Measurements from ENCODE around the gene CHMP4A. TPM values are rescaled to one million over a fixed set of nuclear protein-coding genes. Genes with fewer than 3 reads are reported as not detected.

The CHMP4A gene
- total and polyA plus RNA-seq, 2 of the 13 experiments (the other 11 are each of a cell fraction or from before 2014, with no cell fraction given), result 83.6 to 113 TPM

DNA sequence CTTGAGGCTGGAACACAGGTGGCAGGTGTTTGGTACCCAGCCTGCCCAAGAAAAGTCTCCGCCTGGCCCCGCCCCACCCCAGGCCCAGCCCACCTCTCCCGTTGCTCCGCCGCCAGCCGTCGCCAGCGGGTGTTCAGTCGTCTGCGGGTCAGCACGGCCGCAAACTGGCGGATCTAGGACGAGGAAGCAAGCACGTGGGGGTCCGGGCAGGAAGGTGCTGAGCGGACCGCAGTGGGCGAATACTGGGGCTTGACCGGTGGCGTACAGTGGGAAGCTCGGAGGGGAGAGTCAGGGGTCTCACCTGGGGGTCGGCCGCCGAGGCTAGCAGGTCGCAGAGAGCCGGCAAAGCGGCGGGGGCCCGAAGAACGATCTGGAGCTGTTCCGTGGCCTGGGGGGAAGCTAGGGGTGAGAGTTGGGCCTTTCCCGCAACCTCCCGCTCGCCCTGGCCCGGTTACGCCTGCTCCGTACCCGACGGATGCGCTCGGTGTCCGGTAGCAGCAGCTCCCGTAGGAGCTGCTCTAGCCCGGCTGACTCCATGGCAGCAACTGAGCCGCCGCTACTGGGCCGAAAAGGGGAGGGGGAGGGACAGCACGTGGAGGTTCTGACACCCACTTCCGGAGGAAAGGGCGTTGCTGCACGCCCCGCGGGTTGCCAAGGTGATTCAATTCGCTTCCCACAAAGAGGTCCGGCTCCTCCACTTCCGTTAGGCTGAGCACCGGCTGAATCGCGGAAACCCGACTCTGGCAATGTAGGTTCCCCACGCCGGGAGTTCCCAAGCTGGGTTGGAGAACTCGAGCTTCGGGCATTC is 24.8 kb downstream of the CHMP4A start, which contains the start of gene IPO4 (continued):
- peak; percentile 95 for TF ChIP-seq ZSCAN9 (CRISPR knock-in tag; IDR thresholded peaks at IDR 0.05; ENCODE audit: borderline replicate concordance)
- TF ChIP-seq NR1H2 (CRISPR knock-in tag; IDR thresholded peaks at IDR 0.05; ENCODE audit: borderline replicate concordance, low read depth), result peak; percentile 74; the same call in 1 of the 2 replicates
- TF ChIP-seq HOXA5 (CRISPR knock-in tag; IDR thresholded peaks at IDR 0.05), result peak; percentile 99
- no peak for TF ChIP-seq HNRNPUL1 (IDR thresholded peaks at IDR 0.05; ENCODE audit: low read depth, low read length)
- peak; percentile 73 for TF ChIP-seq NFYC (CRISPR knock-in tag; IDR thresholded peaks at IDR 0.05)
- TF ChIP-seq ZNF605 (CRISPR knock-in tag; IDR thresholded peaks at IDR 0.05), result peak; percentile 99
- peak; percentile 99 for TF ChIP-seq KLF13 (CRISPR knock-in tag; IDR thresholded peaks at IDR 0.05)
- peak; percentile 27; the same call in 1 of the 2 replicates for TF ChIP-seq ZNF207 (IDR thresholded peaks at IDR 0.05; ENCODE audit: borderline replicate concordance)
- peak; percentile 90 for TF ChIP-seq YY1 (IDR thresholded peaks at IDR 0.05; ENCODE audit: insufficient read depth, insufficient replicate concordance, low read depth, low read length)
- TF ChIP-seq EZH2 (conservative IDR thresholded peaks at IDR 0.05; ENCODE audit: low read depth, low read length), result no peak
- TF ChIP-seq, protein P1, sequence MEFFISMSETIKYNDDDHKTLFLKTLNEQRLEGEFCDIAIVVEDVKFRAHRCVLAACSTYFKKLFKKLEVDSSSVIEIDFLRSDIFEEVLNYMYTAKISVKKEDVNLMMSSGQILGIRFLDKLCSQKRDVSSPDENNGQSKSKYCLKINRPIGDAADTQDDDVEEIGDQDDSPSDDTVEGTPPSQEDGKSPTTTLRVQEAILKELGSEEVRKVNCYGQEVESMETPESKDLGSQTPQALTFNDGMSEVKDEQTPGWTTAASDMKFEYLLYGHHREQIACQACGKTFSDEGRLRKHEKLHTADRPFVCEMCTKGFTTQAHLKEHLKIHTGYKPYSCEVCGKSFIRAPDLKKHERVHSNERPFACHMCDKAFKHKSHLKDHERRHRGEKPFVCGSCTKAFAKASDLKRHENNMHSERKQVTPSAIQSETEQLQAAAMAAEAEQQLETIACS (CRISPR knock-in tag; IDR thresholded peaks at IDR 0.05), result peak; percentile 70
- TF ChIP-seq PRPF4 (IDR thresholded peaks at IDR 0.05; ENCODE audit: low read depth, low read length, poor library complexity, severe bottlenecking), result peak; percentile 66
- peak; percentile 92 for TF ChIP-seq GATAD2A (CRISPR knock-in tag; IDR thresholded peaks at IDR 0.05)
- peak; percentile 99 for TF ChIP-seq POGZ (CRISPR knock-in tag; IDR thresholded peaks at IDR 0.05)
- peak; percentile 84; the same call in 1 of the 2 replicates for TF ChIP-seq JUND (CRISPR knock-in tag; IDR thresholded peaks at IDR 0.05)
- TF ChIP-seq POLR2AphosphoS2 (IDR thresholded peaks at IDR 0.05; ENCODE audit: low read depth, low read length), result peak; percentile 78
- peak; percentile 83; the same call in 1 of the 2 replicates for TF ChIP-seq ZBTB20 (CRISPR knock-in tag; IDR thresholded peaks at IDR 0.05; ENCODE audit: borderline replicate concordance, low read depth)
- TF ChIP-seq, protein P2, sequence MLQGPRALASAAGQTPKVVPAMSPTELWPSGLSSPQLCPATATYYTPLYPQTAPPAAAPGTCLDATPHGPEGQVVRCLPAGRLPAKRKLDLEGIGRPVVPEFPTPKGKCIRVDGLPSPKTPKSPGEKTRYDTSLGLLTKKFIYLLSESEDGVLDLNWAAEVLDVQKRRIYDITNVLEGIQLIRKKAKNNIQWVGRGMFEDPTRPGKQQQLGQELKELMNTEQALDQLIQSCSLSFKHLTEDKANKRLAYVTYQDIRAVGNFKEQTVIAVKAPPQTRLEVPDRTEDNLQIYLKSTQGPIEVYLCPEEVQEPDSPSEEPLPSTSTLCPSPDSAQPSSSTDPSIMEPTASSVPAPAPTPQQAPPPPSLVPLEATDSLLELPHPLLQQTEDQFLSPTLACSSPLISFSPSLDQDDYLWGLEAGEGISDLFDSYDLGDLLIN (CRISPR knock-in tag; IDR thresholded peaks at IDR 0.05; ENCODE audit: borderline replicate concordance), result peak; percentile 97
- TF ChIP-seq, protein P3, sequence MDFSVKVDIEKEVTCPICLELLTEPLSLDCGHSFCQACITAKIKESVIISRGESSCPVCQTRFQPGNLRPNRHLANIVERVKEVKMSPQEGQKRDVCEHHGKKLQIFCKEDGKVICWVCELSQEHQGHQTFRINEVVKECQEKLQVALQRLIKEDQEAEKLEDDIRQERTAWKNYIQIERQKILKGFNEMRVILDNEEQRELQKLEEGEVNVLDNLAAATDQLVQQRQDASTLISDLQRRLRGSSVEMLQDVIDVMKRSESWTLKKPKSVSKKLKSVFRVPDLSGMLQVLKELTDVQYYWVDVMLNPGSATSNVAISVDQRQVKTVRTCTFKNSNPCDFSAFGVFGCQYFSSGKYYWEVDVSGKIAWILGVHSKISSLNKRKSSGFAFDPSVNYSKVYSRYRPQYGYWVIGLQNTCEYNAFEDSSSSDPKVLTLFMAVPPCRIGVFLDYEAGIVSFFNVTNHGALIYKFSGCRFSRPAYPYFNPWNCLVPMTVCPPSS (IDR thresholded peaks at IDR 0.05), result no peak
- TF ChIP-seq, protein P4, sequence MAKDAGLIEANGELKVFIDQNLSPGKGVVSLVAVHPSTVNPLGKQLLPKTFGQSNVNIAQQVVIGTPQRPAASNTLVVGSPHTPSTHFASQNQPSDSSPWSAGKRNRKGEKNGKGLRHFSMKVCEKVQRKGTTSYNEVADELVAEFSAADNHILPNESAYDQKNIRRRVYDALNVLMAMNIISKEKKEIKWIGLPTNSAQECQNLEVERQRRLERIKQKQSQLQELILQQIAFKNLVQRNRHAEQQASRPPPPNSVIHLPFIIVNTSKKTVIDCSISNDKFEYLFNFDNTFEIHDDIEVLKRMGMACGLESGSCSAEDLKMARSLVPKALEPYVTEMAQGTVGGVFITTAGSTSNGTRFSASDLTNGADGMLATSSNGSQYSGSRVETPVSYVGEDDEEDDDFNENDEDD (CRISPR knock-in tag; IDR thresholded peaks at IDR 0.05; ENCODE audit: borderline replicate concordance), result peak; percentile 96
- TF ChIP-seq, protein P5, sequence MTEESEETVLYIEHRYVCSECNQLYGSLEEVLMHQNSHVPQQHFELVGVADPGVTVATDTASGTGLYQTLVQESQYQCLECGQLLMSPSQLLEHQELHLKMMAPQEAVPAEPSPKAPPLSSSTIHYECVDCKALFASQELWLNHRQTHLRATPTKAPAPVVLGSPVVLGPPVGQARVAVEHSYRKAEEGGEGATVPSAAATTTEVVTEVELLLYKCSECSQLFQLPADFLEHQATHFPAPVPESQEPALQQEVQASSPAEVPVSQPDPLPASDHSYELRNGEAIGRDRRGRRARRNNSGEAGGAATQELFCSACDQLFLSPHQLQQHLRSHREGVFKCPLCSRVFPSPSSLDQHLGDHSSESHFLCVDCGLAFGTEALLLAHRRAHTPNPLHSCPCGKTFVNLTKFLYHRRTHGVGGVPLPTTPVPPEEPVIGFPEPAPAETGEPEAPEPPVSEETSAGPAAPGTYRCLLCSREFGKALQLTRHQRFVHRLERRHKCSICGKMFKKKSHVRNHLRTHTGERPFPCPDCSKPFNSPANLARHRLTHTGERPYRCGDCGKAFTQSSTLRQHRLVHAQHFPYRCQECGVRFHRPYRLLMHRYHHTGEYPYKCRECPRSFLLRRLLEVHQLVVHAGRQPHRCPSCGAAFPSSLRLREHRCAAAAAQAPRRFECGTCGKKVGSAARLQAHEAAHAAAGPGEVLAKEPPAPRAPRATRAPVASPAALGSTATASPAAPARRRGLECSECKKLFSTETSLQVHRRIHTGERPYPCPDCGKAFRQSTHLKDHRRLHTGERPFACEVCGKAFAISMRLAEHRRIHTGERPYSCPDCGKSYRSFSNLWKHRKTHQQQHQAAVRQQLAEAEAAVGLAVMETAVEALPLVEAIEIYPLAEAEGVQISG (CRISPR knock-in tag; IDR thresholded peaks at IDR 0.05), result peak; percentile 98
- peak; percentile 57; the same call in 1 of the 2 replicates for TF ChIP-seq TCF7 (IDR thresholded peaks at IDR 0.05; ENCODE audit: low read depth)
- TF ChIP-seq ZNF841 (CRISPR knock-in tag; IDR thresholded peaks at IDR 0.05; ENCODE audit: borderline replicate concordance), result no peak

Measured in HepG2 (cell line).